B cell (primary cell): ENCODE data around the gene FAM9B. TPM values are rescaled to one million over a fixed set of nuclear protein-coding genes. Genes with fewer than 3 reads are reported as not detected.

Source experiments
- ATAC-seq: fragments of 200-7000 bp; cut with Tn5 transposase; one replicate; pipeline ENCODE4 v1.10.0; 2021; ENCODE audit warnings: low read depth, mild to moderate bottlenecking, moderate number of reproducible peaks, moderate library complexity
- CTCF ChIA-PET: fragments of 350-600 bp; sonication (Branson Sonifier 250); formaldehyde crosslinking; loops from one replicate; lab custom pipeline; 2021; ENCODE audit warnings: antibody characterized with exemption, inconsistent platforms; lab: Charles Lee
- POLR2A ChIA-PET: fragments of 350-600 bp; sonication (Branson Sonifier 250); formaldehyde crosslinking; loops from one replicate; lab custom pipeline; 2021; ENCODE audit warnings: antibody characterized with exemption; lab: Charles Lee
- DNase-seq: peaks from one replicate; pipeline ENCODE4 v3.0.0; 2013
- H2AFZ ChIP-seq: 2 replicates; pipeline ENCODE4 v1.6.1; 2012; ENCODE audit warnings: mild to moderate bottlenecking, low read depth, low read length; ENCODE audit not compliant: insufficient read depth, poor library complexity, severe bottlenecking
- H3K27ac ChIP-seq, 2 donors: 1 replicate in 1 of 2; 2 replicates in 1 of 2; pipeline ENCODE4 v1.5.1; 2012 to 2013; ENCODE audit warnings: low read length in 2 of 2, mild to moderate bottlenecking in 2 of 2, moderate library complexity in 1 of 2
- H3K27me3 ChIP-seq, 4 experiments: fragments of 200-600 bp in 1 of 4; sonication (generic) in 1 of 4; replicated peaks in 1 of 4; 1 replicate in 2 of 4; 2 replicates in 2 of 4; pipeline versions ENCODE4 v1.6.1 to v1.7.0; 2013 to 2016; ENCODE audit warnings: low read length in 3 of 4, mild to moderate bottlenecking in 2 of 4, mixed read lengths in 1 of 4, moderate library complexity in 1 of 4; ENCODE audit not compliant: insufficient read depth in 4 of 4, control insufficient read depth in 3 of 4; ENCODE audit errors: control extremely low read depth in 1 of 4
- H3K36me3 ChIP-seq, 2 experiments: replicated peaks in 1 of 2; 1 replicate in 1 of 2; 2 replicates in 1 of 2; pipeline versions ENCODE4 v1.6.1 to v1.7.1; 2013; ENCODE audit warnings: low read length in 1 of 2; ENCODE audit not compliant: insufficient read depth in 2 of 2, control insufficient read depth in 1 of 2; ENCODE audit errors: control extremely low read depth in 1 of 2, extremely low read depth in 1 of 2
- H3K4me1 ChIP-seq, 2 donors: fragments of 200-600 bp in 1 of 2; sonication (generic) in 1 of 2; 1 replicate in 1 of 2; 2 replicates in 1 of 2; pipeline versions ENCODE4 v1.5.1 to v1.6.1; 2013 to 2017; ENCODE audit warnings: low read length in 2 of 2; ENCODE audit not compliant: control insufficient read depth in 2 of 2, insufficient read depth in 2 of 2
- H3K4me2 ChIP-seq: replicated peaks from 2 replicates; pipeline ENCODE3; 2012; ENCODE audit warnings: mild to moderate bottlenecking, low read depth, low read length; ENCODE audit not compliant: poor library complexity, severe bottlenecking
- H3K4me3 ChIP-seq, 5 experiments: fragments of 200-600 bp in 1 of 5; sonication (generic) in 1 of 5; 1 replicate in 3 of 5; 2 replicates in 2 of 5; pipeline versions ENCODE4 v1.5.1 to v1.7.0; 2011 to 2016; ENCODE audit warnings: low read length in 4 of 5, mild to moderate bottlenecking in 4 of 5, low read depth in 2 of 5, control low read depth in 1 of 5, moderate library complexity in 1 of 5; ENCODE audit not compliant: insufficient read depth in 1 of 5; ENCODE audit errors: control extremely low read depth in 1 of 5, extremely low read depth in 1 of 5
- H3K79me2 ChIP-seq: fragments of 200-600 bp; sonication (generic); one replicate; pipeline ENCODE4 v1.6.0; 2016; ENCODE audit warnings: low read length; ENCODE audit not compliant: control insufficient read depth, insufficient read depth
- H3K9ac ChIP-seq: fragments of 200-600 bp; sonication (generic); 2 replicates; pipeline ENCODE4 v1.6.1; 2017; ENCODE audit warnings: mild to moderate bottlenecking, low read length, moderate library complexity
- H3K9me3 ChIP-seq, 3 donors: one replicate each; pipeline versions ENCODE4 v1.6.1 to v1.7.1; 2013; ENCODE audit warnings: low read length in 2 of 3; ENCODE audit not compliant: control insufficient read depth in 2 of 3, insufficient read depth in 1 of 3; ENCODE audit errors: control extremely low read depth in 1 of 3
- H4K20me1 ChIP-seq: 2 replicates; pipeline ENCODE4 v1.6.0; 2012; ENCODE audit warnings: mild to moderate bottlenecking, low read length; ENCODE audit not compliant: insufficient read depth, control insufficient read depth, poor library complexity, severe bottlenecking
- H3K27ac Mint-ChIP-seq: one replicate; pipeline ENCODE4 v1.8.0; 2021; ENCODE audit warnings: mixed read lengths
- H3K27me3 Mint-ChIP-seq: one replicate; pipeline ENCODE4 v1.8.0; 2021; ENCODE audit warnings: mixed read lengths
- H3K4me1 Mint-ChIP-seq: one replicate; pipeline ENCODE4 v1.8.0; 2021; ENCODE audit warnings: mixed read lengths
- H3K4me3 Mint-ChIP-seq: one replicate; pipeline ENCODE4 v1.8.0; 2021; ENCODE audit warnings: mixed read lengths
- H3K9me3 Mint-ChIP-seq: one replicate; pipeline ENCODE4 v1.8.0; 2022; ENCODE audit warnings: mixed read lengths; ENCODE audit not compliant: insufficient read depth
- EZH2 ChIP-seq: IDR thresholded peaks from 2 replicates; pipeline ENCODE4 v1.6.1; 2012; ENCODE audit warnings: borderline replicate concordance, low read depth, mild to moderate bottlenecking, moderate library complexity, low read length; ENCODE audit not compliant: insufficient read depth, poor library complexity, severe bottlenecking
- WGBS: methylation state at CpG from one replicate; pipeline ENCODE4 v1.1.5; 2013; ENCODE audit warnings: missing lambda C conversion rate; ENCODE audit not compliant: insufficient coverage; 5-methylcytosine and 5-hydroxymethylcytosine counted together
- intact Hi-C: fragments of 100-400 bp; cut with micrococcal nuclease; formaldehyde crosslinking; loops from one replicate; pipeline ENCODE4 v1.10.0; 2022
- polyA plus RNA-seq: library from polyadenylated mRNA; depleted of rRNA; stranded (reverse); fragments of >200 nt; gene quantifications from 2 replicates; pipeline ENCODE4 v1.2.3, GENCODE V29; 2012
- total RNA-seq, 2 donors: library from RNA; stranded (reverse); fragments of 120-200 nt in 1 of 2; gene quantifications; 1 replicate in 1 of 2; 2 replicates in 1 of 2; pipeline versions ENCODE4 v1.2.3 to v1.2.4, GENCODE V29; 2013 to 2022
- TF ChIP-seq, protein P1 (sequence below): fragments of 200-600 bp; IDR thresholded peaks from one replicate; pipeline ENCODE4 v1.8.0; 2022; ENCODE audit warnings: antibody characterized with exemption, mild to moderate bottlenecking

The FAM9B gene
- total and polyA plus RNA-seq, 2 donors (not counting 1 experiment from before 2014, with no cell fraction given): not detected

DNA sequence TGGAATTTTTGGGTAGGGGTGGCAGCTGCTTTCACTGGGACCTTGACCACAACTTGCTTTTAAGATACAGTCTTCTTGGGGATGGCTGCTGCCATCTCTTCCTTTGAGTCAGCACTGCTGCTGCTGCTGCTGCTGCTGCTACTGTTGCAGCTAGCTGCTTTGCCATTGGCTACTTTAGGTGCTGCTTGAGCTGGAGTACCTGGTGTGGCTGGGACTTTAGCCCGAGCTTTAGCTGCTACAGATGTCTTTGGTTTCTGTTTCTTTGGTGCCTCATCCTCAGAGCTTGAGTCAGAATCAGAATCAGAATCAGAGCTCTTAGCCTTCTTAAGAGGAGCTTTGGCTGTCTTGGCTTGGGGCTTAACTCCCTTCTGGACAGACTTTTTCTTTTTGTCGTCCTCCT, 52.2 kb downstream of the FAM9B start:
- H3K79me2 ChIP-seq: no peaks in the 10 kb centered on the region
- Mint-ChIP-seq H3K4me3 (no peak overlapping the region), H3K9me3 (no peaks in the 10 kb centered on the region), H3K4me1 (no peaks in the 10 kb centered on the region), H3K27me3 (peaks cover 15% of the 10 kb centered on the region), H3K27ac (no peak overlapping the region)
- no peaks in the 10 kb centered on the region for H4K20me1 ChIP-seq
- no peak overlapping the region for H3K4me3 ChIP-seq
- DNase-seq: no peak
- no peak overlapping the region for H3K9ac ChIP-seq
- ATAC-seq: no peak
- intact Hi-C loops: no loop called here
- H3K27ac ChIP-seq: no peak overlapping the region
- ChIA-PET POLR2A (no interaction called here), CTCF (interaction anchor here (1.4 kb wide), 1 partner anchor 10 kb away, joined by 4 read pairs; no protein-coding TSS in a partner anchor)
- H3K27me3 ChIP-seq: peaks cover 0 to 3% (median 1%) of the 10 kb centered on the region in 4 experiments
- TF ChIP-seq, protein P1, sequence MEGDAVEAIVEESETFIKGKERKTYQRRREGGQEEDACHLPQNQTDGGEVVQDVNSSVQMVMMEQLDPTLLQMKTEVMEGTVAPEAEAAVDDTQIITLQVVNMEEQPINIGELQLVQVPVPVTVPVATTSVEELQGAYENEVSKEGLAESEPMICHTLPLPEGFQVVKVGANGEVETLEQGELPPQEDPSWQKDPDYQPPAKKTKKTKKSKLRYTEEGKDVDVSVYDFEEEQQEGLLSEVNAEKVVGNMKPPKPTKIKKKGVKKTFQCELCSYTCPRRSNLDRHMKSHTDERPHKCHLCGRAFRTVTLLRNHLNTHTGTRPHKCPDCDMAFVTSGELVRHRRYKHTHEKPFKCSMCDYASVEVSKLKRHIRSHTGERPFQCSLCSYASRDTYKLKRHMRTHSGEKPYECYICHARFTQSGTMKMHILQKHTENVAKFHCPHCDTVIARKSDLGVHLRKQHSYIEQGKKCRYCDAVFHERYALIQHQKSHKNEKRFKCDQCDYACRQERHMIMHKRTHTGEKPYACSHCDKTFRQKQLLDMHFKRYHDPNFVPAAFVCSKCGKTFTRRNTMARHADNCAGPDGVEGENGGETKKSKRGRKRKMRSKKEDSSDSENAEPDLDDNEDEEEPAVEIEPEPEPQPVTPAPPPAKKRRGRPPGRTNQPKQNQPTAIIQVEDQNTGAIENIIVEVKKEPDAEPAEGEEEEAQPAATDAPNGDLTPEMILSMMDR: no peak
- no peak for TF ChIP-seq EZH2
- no peaks in the 10 kb centered on the region for H3K9me3 ChIP-seq
- no peaks in the 10 kb centered on the region for H3K36me3 ChIP-seq
- no peaks in the 10 kb centered on the region for H3K4me1 ChIP-seq
- WGBS: 100% methylated on average over 1 of the region's 2 CpGs
- no peak overlapping the region for H2AFZ ChIP-seq
- H3K4me2 ChIP-seq: no peak overlapping the region

DNA sequence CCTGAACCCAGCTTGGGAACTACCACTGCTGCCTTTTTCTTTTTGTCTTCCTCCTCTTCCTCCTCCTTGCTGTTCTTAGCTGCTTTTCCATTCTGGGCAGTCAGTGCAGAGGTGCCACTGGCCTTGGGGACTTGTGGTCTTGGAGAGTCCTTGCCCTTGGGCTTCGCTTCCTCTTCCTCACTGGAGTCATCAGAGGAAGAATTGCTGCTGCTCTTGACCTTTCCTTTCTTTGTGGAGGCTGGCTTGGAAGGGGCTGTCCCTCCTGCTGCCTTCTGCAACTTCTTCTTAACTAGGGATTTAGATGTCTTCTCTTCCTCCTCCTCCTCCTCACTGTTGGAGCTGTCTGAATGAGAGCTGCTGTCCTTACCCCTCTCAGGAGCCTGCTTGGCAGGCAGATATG, 53.2 kb downstream of the FAM9B start:
- Histone ChIP-seq H3K4me1 (no peaks in the 10 kb centered on the region), H4K20me1 (no peaks in the 10 kb centered on the region), H3K9ac (no peak overlapping the region), H3K27ac (no peak overlapping the region), H3K27me3 (peaks cover 0 to 7% (median 1%) of the 10 kb centered on the region in 4 experiments), H3K4me3 (no peak overlapping the region), H3K79me2 (no peaks in the 10 kb centered on the region), H3K9me3 (no peaks in the 10 kb centered on the region), H3K4me2 (no peak overlapping the region), H2AFZ (no peak overlapping the region), H3K36me3 (no peaks in the 10 kb centered on the region)
- TF ChIP-seq EZH2: no peak
- TF ChIP-seq, protein P1: no peak
- Mint-ChIP-seq H3K4me1 (no peaks in the 10 kb centered on the region), H3K4me3 (no peak overlapping the region), H3K27ac (no peak overlapping the region), H3K27me3 (peaks cover 19% of the 10 kb centered on the region), H3K9me3 (no peaks in the 10 kb centered on the region)
- CTCF ChIA-PET: no interaction called here
- intact Hi-C loops: no loop called here
- WGBS: no CpG with 5 or more reads among the region's 1 CpG
- POLR2A ChIA-PET: no interaction called here
- DNase-seq (no peak), ATAC-seq (no peak)

Other genes starting within 250 kb of the FAM9B start
- gene FAM9A, start 232.7 kb downstream of the FAM9B start, total RNA-seq: not detected in 2 replicates
- gene FAM9A, start 232.7 kb downstream of the FAM9B start, polyA plus RNA-seq: not detected in 2 replicates